Pons (tissue), 1 donor: Measurements from ENCODE around the gene TNS3.
A peak's percentile ranks its signal among the peaks of the same experiment; 100 is the strongest.

Experiments
- DNase-seq: peaks from one replicate; pipeline ENCODE4 v3.0.0-alpha.2; 2016; ENCODE audit warnings: low spot score

The TNS3 gene

DNA sequence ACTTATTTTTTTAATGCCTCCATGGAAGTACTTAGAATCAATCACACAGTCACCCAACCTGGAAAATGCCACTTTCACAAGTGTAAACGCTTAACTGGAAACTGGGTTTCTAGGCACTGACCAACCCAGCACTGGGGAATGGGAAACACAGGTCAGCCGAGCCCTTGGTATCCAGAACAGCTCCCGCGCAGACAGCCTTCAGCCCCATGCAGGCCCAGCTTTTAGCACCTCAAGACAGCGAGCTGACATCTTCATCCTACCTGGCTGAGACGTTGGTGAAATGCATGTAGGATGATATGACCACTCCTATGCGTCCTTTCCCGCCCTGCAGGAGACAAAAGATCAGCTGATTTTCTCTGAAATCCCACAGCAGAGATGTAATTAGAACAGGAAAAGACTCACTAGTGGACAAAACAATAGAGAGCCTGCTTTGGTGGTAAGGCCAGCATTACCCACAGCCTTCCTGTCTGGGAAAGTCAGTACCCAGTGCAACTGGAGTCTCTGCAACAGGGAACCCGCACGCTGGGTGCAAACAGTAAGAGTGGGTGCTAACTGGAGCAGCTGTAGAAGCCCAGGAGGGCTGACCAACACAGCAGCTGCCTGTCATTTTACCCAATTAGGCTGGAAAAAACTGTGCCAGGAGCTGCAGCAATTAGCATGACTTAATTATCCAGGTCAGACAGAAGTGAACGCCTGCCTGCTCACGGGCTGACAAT is 153.7 kb downstream of the TNS3 start:
- DNase-seq, result no peak

DNA sequence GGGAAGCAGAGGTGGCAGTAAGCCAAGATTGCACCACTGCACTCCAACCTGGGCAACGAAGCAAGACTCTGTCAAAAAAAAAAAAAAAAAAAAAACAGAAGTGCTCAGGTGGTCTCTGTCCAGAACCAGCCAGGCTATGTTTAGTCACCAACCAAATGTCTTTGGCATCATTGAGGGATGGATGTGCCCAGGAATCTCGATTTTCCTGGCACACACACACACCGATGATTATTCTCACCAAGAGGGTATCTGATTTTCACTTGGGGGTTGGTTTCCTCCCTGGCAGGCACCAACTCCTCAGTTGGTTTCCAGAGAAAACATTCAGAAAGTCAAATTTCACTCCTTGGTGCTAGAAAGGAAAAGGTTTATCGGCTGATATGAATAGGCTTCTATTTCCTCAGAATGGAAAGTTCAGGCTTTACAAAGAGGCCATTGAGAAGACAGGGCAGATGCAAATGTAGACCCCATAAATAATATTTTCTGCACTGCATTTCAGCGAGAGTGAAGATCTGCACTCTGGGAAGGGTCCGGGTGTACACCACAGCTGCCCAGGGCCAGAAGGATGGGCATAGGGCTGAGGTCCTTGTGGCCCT is 154.8 kb downstream of the TNS3 start:
- peak; percentile 56 for DNase-seq

DNA sequence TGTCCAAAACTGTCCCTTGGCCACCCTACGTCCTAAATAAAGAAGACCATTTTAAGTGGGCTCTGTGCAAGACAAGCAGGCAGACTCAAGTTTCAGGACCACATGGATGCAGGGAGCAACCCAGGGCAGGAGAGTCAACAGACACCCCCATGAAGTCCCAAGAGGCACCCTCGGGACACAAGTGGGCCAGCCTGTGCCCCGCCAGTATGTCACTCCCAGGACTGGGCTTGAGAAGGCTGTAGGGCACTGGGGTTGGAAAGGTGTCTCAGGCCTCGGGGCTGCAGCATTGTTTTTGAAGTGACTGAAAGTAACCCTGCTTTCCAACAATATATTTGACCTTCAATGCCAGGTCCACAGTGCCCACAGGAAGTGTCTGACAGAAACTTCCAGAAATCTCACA is 157.4 kb downstream of the TNS3 start:
- no peak for DNase-seq

DNA sequence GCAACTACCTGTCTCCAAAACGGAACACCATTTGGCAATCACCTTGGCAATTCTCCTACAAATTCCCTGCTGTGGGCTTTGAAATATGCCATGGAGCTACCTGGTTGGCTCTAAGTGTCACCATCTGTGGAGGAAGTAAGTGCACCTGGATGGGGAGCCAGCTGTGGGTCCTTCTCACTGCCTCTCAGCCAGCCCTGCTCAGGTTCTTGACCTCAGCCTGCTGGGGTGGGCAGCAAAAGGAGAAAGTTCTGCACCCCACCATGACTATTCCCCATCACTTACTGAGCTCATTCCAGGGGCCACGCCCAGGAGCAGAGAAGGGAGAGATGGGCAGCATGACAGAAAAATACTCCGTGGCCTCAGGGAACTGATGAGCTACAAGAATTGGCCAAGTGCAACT is 158.7 kb downstream of the TNS3 start:
- no peak for DNase-seq

DNA sequence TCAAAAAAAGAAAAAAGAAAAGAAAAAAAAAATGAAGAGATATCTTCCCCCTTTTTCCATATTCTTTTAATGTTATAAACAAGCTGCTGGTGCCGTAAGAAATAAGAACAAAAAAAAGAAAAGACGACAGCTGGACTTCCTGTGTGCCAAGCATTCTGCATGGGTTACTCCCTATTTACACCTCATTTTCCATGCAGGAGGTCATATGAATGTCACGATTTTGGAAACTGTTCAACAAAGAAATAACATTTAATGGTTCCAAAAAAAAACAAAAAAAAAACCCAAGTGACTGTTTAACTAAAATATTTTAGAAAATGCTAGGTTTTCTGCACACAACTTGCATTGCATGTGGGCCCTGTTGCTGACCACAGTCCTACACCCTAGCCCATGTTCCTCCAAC is 159.3 kb downstream of the TNS3 start:
- DNase-seq, result no peak

DNA sequence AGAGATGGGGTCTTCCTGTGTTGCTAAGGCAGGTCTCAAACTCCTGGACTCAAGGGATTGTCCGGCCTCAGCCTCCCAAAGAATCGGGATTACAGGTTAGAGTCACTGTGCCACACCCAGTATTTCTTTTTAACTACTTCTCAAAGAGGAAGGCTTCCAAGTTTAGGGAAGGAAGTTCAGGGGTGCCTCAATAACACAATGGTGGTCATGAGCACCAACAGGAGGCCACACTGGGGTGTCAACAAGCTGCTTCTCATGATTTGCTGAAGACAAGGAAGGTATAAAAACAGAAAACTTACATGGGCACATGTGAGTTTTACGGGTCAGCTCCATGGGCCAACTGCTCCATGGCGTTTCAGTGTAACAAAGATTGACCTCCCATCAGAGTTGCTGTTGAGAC is 160.5 kb downstream of the TNS3 start:
- DNase-seq, result no peak

DNA sequence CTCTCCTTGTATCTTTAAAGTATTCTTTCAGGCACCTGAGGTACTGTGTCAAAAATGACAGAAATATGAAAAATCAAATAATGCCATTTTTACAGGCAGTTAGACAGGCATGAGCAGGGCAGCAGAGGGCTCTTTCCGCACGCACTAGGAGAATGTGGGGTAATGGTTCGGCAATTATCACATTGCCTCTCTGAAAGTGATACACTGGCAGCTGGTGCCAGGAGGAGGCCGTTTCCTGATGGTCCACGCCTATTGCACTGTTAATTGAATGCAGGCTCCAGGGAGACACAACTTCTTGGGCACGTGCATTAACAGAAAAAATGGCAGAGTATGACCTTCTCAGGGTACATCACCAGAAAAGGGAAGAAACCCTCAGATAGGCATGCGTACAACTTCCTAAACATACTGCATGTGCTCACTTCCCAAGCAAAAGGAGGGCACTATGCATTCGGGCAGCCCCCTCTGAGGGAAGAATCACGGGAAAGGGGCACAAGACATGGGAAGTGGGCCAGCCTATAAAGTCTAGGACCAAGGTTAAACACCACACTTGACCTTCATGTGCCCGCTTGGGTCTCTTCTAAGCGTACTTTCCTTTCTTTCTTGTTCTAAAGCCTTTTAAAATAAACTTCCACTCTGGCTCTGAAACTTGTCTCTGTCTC is 161.7 kb downstream of the TNS3 start:
- no peak for DNase-seq

DNA sequence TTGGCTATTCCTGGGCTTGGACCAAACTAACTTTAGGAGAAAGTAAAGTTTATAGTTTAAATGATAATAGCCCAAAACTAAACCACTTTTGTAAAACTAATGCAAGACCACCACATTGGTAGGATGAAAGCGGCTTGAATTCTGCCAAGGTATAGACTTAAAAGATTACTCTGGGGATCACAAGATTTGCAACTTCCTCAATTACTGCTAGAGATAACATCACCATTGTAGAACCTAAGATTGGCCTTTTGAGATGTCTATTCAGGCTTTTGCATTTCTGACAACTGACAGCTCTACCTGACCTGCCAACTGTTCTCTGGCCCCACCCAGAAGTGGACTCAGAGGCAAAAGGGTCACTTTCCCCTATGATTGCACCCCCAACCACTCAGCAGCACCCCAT is 162.4 kb downstream of the TNS3 start:
- no peak for DNase-seq

DNA sequence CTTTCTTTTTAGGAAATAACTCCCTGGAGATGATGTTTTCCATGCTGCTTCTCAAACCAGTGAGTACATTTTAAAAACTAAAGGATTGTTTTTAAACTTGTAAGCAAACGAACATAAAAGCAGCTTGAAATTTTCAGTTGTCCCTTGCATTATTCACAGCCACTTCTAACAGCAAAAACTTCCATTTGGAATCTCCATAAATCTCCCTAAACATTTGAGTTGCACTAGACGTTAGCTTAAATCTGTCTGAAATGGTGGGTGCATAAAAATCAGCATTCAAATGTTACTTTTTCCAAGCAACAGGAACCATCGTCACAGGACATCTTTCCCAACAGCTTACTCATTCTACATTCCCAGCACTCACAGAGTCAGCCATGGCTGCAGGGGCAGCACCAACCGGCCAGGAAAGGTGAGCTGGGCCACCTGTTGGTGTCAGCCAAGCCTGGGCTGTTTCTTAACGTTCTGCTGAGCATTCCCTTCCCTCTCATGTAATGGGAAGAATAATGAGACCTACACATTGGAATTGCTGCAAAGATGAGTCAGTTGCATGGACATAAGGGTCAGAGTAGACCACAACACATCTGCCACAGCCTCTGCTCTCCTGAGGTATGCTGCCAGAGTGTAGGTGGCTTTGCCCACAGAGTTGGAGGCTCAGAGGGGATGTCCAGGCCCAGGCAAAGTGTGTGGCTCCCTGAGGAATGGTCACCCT is 163.2 kb downstream of the TNS3 start:
- DNase-seq, result no peak

DNA sequence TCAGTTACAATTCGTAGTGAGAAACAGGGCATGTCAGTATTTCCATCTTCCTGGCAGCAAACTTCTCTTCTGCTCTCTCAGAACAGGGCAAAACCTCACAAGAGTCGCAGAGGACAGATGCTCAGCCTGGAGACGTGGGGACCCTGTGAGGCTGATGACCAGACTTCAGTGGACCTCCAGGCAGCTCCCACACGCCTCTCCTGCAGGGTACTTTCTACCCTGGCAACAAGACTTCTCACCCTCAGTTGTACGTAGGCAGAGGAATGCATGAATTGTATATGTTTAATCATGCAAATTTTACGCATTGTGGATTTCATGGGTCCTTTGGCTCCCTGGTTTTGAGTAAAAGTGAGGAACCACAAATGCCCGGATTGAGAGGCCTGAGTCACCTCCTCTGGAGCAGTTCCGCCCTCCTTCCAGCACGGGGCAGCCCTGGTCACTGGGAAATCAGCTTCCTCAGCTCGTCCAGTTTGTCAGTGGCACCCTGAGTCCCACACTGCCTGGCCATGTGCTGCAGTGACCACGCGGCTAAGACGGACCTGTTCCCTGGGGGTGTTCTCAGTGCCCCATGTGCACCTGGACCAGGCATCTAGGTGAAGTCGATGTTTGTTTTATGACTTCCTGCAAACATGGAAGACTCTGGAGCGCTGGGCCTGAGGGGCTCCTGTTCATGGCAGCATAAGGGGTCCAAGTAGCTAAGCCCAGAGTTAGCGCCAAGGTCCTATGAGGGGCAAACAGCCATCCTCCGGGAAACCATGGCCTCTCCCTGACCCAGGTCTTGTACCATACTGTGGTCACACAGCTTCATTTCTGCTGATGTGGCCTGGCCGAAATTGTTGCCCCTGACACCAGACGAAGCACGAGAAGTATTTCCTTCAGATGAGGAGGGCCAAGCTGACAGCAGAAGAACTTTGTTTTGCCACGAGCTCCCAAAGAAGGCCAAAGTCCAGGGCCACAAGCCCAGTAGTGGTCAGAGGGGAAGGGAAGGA is 165.1 kb downstream of the TNS3 start:
- DNase-seq, result no peak

DNA sequence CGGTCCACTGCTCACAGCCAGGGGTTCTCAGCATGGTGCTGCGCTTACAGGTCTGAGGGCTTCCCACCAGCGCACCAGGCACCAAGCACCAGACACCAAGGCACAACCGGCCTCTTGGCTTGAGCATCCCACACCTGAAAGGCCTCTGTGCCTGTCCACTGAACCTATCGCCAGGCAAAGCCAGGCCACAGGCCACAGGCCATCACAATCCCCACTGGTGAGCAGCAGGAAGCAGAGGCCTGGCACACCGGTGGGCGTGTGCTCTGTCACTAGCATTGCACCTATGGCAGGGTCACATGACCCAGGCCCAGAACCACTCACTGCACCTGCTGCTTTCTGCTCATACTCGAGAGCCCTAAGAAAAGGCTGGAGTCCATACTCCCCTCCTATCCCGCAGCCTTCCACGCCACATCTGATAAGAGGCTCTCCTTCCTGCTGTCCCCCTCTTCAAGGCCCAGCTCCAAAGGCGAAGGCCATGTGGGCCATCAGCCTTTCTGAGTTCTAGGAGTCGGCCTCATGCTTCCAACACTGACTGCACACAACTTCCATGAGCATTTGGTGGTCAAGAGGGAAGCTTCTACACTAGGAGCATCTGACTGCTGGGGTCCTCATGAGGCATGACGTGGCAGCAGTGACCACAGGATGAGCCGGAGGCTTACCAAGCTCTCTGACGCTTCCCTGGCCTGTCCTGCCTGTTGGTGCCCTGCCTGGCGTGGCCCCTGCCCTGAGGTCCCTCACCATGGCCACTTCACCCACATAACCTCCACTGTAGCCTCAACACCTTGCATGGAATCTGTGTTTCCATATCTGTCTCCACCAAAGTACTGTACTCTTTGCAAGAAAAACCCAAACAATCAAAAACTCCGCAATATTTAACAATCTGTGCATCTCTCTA is 166.3 kb downstream of the TNS3 start:
- no peak for DNase-seq

DNA sequence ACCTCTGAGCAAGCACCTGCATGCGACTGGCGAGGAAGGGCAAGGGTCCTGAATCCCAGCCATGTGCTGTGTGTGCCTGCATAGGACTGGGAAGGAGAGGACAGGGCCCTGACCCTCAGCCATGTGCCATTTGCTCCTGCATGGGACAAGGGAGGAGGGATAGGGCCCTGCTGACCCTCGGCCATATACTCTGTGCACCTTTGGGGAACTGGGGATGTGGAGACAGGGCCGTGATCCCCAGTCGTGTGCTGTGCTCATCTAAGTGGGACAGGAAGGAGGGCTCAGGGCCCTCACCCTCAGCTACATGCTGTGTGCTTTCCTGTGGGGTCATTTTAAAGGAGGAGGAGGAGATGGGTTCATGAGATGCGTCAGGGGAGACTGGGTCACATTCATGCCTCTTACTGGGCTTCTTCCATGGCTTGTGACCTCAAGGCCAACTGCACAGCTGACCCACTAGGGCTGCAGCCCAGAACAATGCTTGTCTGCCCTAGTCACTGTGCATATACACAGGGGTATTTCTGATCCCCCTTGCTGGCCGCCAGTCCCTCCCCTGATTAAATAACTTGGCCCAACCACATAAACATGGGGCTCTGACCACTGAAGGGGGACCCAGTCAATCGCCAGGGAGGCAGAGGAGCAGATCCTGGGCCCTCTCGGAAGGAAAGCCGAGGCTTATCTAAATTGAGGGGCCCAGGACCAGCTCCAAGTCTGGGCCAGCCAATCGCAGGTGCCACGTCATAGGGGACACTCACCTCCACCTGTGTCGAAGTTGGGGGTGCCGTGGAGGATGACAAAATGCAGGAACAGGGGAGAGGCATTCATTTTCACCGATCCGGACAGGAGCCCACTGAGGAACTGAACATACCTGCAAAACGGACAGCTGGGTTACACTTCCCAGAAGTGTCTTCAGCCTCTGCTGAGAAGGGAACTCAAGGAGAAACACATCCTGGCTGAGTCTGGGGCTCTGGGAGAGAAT is 167.3 kb downstream of the TNS3 start:
- no peak for DNase-seq

DNA sequence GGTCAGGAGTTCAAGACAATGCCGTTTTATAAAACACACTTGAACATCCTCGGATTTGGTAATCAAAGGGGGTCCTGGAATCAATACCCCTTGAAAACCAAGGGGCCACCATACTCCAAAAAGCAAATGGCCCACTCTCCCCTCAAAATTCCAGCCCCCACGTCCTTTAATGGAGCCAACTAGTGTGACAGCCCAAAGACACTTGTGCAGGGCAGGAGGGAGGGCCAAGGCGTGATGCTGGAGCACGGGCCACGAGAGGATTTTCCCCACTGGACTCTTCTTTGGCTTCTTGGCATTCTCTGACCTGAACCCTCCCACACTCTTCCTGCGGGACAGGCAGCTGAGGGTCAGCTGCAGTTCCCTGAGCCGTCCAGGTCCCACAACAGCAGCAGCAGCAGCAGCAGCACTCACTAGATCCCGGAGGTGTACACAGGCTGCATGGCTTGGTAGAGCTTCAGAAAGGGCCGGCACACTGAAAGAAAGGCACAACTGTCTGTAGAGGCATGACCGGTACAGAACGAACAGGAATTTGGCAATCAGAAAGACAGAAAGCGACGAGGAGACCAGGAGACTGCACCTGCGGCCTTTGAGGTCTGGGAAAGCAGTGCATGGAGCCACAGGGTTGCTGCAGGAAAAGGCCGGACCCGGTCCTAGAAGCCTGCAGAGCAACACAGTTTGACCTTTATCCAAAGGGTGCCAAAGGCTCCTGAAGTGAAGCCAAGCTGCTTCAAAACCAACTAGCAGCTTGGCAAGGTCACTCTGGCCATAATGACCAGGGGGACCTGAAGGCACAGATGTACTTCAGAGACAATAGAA is 168.2 kb downstream of the TNS3 start:
- no peak for DNase-seq

DNA sequence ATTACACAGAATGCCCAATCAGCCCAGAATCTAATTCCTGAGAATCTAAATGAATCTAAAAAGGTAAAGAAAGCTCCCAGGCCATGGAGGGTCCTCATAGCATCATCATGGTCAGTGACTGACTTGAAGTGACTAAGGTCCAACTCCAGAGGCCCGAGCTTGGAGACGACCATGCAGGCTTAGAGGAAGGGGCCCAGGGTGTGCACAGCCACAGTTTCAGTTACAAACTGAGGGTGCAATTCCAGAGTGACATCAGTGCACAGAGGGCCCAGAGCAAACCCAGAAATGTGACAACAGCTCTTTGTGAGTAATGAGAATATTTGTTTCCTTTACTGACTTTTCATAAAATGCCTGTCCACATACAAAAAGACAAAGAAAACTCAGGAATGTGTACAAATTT is 170.0 kb downstream of the TNS3 start:
- DNase-seq, result no peak

DNA sequence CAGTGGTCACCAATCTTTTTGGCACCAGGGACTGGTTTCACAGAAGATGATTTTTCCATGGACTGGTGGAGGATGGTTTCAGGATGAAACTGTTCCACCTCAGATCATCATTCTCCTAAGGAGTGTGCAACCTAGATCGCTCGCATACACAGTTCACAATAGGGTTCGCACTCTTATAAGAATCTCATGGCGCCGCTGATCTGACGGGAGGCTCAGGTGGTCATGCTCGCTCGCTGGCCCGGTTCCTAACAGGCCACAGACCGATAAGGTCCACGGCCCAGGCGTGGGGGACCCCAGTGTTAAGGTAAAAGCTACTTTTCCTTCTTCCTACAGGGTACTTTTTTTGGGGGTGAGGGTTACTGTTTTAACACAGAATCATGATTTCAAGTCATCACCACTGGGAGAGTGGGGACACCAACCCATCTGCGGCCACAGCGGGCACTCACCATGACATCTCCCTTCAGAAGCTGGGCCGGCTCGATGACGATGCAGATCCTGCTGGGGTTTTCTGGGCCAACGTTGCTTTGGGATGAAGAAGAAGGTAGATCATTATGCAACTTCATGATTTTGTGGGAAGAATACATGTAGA is 170.5 kb downstream of the TNS3 start:
- no peak for DNase-seq

DNA sequence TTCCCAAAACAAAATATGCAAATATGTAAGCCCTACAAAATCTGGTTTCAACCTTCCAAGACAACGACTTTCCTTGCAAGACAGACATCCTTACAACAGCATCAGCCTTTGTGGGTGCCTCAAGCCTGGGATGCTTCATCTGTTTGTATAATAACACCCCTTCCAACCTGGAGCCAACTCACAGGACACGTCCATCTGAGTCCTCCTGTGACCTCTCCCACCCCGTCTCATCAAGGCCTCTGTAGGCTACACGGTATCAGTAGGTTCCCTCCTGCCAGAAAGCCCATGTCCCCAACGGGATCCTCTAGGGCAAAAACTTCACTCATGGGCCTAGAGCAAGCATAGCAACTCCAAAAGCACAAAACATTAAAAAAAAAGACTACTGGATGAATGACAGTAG is 173.2 kb downstream of the TNS3 start:
- no peak for DNase-seq

DNA sequence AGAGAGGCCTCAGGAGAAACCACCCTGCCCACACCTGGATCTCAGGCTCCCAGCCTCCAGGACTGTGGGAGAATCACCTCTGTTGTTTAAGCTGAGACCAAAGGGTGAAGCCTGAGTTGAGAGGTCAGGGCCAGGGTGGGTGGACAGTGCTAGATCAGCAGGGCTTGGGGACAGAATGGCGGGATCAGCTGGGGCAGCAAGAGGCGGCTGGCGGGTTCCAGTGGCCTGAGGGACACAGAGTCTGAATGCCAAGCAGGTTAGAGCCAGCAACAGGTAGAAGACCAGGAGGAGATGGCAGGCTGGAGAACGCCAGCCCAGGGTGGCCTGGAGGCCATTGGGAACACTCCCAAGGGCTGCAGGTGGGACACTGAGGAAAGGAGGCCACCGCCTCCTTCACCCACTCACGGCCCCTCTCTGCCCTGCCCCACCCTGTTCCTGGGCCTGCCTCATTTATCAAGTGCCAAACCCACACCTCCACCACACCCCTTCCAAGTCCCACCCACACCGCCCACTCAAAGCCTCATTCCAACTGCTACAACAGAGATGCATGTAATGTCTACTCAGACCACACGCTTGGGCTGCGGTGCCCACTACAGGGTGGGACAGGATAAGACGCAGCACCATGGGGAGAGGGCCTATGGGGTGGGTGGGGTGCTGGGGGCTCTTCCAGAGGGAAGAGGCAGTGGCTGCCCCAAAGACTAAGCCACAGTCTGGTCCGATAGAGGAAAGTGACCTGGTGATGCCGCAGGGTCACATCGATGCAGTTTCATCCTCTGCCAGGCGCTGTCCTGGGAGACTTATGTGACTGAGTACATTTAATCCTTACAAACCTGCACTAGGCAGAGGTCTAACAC is 173.9 kb downstream of the TNS3 start:
- DNase-seq, result no peak
